ENCODE data around the gene CRB3.

DNA sequence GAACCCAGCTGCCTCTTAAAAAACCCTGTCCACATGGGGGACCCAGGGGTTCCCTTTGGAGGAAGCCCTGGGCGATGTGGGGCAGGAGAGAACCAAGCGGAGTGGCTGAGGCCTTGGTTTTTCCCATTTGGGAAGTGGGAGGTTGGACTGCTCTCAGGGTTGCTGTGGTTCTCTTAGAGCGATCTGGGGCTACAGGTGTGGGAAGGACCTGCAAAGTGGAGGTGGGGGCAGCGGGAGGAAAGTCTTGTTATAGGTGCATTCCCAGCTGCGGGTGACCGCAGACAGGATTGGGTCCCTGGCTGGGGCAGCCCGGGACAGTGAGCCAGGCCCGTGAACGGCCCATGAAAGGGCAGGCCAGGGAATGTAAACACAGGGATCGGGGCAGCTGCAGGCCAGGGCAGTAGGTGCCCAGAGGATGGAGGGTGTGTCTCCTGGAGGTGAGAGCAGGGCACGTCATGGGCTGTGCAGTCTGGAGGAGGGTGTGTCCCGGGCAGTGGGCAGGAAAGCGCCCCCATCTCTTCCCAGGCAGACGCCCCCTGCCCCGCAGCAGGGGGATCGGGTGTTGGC lies 5.3 kb upstream of the CRB3 start:
- TF ChIP-seq, protein P1, sequence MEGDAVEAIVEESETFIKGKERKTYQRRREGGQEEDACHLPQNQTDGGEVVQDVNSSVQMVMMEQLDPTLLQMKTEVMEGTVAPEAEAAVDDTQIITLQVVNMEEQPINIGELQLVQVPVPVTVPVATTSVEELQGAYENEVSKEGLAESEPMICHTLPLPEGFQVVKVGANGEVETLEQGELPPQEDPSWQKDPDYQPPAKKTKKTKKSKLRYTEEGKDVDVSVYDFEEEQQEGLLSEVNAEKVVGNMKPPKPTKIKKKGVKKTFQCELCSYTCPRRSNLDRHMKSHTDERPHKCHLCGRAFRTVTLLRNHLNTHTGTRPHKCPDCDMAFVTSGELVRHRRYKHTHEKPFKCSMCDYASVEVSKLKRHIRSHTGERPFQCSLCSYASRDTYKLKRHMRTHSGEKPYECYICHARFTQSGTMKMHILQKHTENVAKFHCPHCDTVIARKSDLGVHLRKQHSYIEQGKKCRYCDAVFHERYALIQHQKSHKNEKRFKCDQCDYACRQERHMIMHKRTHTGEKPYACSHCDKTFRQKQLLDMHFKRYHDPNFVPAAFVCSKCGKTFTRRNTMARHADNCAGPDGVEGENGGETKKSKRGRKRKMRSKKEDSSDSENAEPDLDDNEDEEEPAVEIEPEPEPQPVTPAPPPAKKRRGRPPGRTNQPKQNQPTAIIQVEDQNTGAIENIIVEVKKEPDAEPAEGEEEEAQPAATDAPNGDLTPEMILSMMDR (conservative IDR thresholded peaks at IDR 0.05) = no peak
- TF ChIP-seq ZFX (IDR thresholded peaks at IDR 0.05) = no peak
